GM19395 (cell line): Measurements from ENCODE around the gene EIF3F.
"Not testable (repeated sequence)": the region's sequence is repeated elsewhere in the genome, so short reads cannot be mapped to it uniquely, and the experiment has no call there.

Source experiments
- ATAC-seq: cut with Tn5 transposase; IDR thresholded peaks from one replicate; pipeline ENCODE4 v1.9.1; 2021; ENCODE audit warnings: mild to moderate bottlenecking, moderate library complexity; ENCODE audit not compliant: unreplicated experiment

The EIF3F gene

DNA sequence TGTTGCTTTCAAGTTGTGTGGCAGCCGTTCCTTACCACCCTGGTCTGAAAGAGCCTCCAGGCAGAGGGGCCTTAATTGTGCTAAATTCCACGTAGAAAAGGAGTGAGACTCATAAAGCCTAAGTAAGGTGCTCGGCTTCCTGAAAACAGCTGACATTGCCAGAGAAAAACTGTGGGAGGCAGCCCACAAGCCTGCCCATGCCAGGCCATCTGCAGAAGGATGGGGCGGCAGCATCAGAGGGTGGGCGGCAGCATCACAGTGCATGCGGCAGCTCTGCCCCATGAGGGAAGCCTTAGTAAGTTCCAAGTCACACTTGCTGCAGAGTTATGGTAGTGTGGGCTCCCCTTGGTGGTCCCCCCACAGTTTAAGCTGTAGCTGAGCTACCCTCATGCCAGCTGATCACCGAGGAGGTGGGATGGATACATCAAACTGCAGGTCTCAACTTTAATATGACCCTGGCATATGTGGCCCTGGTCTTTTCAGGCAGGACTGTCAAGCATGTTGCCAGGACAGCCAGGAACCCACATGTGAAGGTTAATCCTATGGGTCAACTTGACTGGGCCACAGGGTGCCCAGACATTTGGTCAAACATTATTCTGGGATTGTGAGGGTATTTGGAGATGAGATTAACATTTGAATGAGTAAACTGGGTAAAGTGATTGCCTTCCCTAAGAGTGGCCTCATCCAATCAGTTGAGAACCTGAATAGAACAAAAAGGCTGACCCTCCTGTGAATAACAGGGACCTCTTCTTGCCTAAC lies 3.1 kb upstream of the EIF3F start:
- ATAC-seq = no peak

GRCh38 chr11:7987560-7987883 lies 385 bp downstream of the EIF3F start:
- ATAC-seq = not testable (repeated sequence)

DNA sequence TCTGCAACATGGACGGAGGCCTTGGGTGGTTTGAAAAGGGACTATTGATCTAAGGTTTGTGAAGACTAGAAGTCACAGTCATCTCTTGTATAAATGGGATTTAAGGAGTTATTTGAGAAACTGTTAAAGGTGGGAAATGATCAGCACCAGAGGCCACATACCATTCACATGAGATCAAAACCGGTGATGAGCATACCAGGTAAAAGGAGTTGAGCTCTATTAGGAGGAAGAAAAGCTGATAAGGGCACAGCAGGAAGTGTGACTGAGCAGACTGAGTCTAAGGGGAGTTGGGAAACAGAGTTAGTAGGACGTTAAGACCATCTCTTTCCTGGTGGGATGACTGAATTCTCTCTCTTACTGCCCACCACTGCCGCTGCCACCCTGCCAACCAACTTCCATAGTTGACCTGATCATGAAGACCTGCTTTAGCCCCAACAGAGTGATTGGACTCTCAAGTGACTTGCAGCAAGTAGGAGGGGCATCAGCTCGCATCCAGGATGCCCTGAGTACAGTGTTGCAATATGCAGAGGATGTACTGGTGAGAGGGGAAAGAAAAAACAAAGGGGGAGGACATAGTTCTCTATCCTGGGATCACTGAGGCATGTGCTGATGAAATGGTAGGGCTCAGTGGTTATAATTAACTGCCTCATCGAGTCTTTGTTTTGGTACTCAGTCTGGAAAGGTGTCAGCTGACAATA lies 7.6 kb downstream of the EIF3F start:
- no peak for ATAC-seq

GRCh38 chr11:7999795-8000194 lies 12.7 kb downstream of the EIF3F start:
- no peak for ATAC-seq

GRCh38 chr11:8000390-8000789 lies 13.3 kb downstream of the EIF3F start:
- ATAC-seq = no peak

DNA sequence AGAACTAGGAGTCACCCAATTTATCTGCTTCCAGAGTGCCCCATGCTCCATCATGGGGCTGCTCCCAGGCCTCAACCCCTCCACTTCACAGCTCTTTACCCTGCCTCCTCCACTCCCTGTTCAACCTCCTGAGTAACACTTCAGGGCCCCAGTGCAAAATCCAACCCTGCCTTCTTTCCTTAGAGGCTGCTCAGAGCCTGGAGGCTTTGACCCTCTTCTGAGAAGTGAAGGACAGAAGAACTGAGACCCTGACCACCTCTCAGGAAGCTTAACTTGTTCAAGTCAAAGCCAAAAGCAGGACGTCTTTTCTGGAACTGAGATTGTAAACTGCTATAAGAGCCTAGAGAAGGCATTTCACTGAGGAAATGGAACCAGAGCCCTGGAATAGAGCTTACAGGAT lies 15.5 kb downstream of the EIF3F start:
- ATAC-seq = no peak

- no peak for ATAC-seq
Measured at GRCh38 chr11:8003187-8003586, 16.1 kb downstream of the EIF3F start.

DNA sequence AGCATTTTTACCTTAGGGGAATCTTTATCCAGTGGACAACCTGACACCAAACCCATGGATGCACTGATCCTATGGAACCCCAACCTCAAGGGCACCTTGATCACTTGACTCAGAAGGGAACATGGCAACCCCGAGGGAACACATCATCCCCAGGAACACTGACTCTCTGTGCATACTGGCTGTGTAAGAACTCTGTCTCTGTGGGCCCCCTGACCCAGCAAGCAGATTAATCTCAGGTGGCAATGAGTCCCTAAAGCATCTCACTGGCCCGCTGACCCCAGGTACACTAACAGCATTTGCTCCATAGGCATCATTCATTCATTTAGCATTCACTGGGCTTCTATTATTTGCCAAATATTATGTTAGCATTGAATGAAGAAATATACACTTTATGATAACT lies 16.9 kb downstream of the EIF3F start:
- no peak for ATAC-seq

DNA sequence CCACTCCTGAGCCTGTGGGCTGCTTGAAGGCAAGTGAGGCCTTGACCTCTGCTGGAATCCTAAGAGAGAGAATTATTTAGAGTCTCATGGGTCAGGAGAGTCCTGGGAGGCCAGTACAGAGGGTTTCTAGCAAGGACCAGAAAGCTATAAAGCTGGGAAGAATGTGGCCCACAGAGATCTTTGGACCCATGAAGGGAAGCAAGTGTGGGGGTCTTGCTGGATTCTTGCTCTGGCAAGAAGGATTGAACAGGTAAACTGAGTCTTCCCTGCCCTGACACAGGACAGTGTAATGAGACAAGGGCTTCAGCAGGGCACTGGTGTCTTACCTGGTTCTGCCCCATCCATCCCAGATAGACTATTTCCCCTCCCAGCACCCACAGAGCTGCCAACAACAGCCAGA lies 18.4 kb downstream of the EIF3F start:
- ATAC-seq = no peak

DNA sequence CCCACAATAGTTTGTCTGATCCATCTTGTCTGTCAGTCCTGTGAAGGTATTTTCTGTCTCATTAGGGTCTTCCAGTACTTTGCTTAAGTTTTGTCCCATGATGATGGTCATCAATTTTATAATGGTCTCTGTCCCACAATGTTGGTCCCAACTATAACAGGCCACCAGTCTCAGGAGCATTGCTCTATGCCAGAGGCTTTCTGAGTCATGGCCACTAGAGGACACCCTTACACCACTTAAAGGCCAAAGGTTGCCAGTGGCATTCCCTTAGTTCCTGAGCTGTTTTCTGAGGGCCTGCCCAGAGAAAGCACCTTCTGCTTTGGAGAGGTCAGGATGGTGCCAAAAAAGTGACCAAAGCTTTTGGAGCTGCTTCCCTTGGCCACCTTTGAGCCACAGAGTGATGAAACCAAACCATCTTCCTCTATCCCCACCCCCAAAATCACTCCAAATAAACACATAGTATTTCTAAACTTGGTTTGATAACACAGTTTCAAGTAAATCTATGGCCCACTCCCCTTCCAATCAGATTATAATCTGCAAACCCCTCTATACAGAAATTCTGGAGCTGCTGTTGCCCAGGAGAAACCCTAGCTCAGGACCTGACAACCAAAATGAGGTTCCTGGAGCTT lies 19.3 kb downstream of the EIF3F start:
- peak; percentile 87 for ATAC-seq

DNA sequence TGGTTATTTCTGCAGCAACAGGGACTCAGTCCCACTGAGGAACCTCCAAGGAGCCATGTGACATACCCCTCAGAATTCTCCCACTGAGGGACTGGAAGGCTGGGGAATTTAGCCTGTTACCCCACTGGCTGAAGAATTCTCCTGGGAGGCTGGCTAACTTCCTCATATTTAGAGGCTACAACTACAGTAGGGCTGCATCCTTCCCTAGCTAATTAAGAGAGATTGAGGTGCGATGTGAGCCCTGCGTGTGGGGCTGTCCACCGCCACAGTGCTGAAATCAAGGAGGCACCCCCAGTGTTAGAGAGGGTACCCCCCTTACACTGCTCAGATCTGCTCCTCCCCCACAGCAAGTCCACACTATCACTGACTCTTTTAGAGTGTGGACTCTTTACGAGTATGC lies 21.1 kb downstream of the EIF3F start:
- no peak for ATAC-seq

GRCh38 chr11:8009856-8010255 lies 22.7 kb downstream of the EIF3F start:
- no peak for ATAC-seq

DNA sequence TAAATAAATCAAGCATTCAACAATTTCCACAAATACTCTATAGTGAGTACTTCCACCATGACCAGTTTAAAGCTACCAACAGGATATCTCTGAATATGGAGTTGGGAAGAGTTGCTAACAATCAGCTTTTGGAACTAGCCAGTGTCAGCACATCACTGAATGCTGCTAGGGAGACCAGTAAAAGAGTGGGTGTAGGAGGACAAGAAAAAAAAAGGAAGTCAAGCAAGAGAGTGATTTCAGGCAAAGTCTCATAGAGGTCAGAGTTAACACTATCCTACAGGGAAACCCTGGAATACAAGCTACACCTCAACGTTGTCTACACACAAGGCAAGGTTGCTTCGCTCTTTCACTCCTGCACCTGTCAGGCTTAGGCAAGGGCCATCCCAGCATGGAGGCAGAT lies 24.2 kb downstream of the EIF3F start:
- no peak for ATAC-seq

GRCh38 chr11:8011981-8012444 lies 24.9 kb downstream of the EIF3F start:
- no peak for ATAC-seq

DNA sequence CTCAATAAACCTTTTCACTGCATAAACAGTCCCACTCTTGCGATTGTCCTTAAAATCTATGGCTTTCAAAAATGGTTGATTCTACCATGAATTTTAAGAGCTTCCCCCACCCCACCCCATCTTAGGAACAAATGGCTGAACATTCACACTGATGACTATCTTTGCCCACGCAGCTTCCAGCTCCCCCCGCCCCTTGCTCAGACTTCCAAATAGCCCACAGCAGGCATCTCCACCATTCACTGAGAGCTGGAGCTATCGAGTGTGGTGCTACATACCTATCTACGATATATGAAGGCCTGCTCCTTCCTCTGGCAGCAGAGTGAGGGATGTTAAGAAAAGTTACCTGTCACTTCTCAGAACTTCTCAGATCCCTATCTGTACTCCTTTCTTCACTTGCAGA lies 26.7 kb downstream of the EIF3F start:
- ATAC-seq = no peak

DNA sequence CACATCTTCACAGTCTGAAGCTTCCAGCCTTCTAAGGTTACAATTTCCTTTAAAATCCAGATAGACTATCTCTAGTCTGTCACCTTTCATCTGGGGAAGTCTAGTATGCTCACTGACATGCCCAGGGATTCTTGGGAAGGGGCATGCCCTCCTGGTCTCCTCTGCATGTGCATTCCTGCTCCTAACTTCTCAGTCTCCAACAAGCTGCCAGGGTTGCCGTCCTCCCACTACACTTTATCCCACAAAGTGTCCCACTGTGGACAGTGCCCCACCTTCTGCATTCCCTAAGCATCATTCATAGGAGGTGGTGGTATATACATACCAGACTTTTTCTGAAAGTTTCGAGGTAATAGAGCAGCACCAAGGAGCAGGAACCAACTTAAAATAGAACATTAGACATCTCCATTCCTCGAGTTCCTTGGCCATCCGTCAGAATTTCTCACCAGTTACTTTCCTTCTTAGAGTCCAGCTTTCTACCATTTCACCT lies 28.7 kb downstream of the EIF3F start:
- ATAC-seq = no peak

DNA sequence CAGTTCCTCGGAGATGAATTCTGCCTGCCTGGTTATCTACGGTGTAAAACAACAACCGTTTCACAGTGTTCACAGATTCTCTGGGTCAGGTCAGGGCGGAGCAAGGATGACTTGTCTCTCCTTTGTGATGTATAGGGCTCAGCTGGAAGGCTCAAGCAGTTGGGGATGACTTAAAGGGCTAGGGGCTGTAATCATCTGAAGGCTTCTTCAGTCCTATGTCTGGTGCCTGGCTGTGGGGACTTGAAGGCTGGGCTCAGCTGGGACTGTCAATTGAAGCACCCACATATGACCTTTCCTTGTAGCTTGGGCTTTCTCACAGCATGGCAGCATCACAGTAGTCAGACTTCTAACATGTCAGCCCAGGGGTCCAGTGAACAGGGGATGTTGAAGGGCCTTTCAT lies 29.3 kb downstream of the EIF3F start:
- ATAC-seq = no peak

GRCh38 chr11:8017071-8017470 lies 29.9 kb downstream of the EIF3F start:
- ATAC-seq = no peak

- no peak for ATAC-seq
Measured at GRCh38 chr11:8017894-8018483, 30.9 kb downstream of the EIF3F start.

DNA sequence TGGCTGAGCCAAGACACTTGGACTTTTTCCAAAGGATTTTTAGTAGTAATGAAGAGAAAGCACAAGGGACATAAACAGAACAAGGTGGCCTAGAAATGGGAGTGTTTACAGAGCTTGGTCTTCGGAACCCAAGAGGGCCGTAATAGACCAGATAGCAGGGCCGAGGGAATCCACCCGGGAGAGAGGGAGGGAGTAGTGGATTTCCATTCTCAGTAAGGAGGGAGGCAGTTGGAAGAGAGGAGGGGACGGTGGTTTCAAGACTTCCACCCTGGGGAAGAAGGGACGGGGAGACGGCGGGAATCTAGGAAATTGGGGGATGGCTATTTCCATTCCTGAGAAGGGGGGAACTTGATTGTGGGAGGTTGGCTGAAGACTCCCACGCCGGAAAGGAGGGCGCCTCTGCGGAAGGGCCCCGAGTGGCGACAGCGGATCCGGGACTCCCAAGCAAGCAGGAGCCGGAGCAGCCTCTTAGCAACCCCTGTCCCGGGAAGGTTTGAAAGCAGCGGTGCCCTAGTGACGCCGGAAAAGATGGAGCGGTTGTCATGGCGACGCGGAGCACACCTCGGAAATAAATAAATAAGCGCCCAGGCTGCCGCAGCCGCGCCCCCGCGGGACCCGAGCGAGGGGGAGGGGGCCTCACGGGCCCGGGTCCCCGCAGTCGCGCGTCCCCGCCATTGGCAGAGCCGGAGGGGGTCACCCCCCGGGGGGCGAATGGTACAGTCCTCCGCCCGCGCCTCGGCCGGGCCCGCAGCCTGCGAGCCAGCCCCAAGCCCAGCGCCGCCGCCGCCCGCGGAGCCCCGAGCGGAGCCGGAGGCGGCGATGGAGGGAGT lies 31.6 kb downstream of the EIF3F start:
- ATAC-seq = peak; percentile 50
